Body of pancreas (tissue), 4 donors: ENCODE measurements around the gene TXLNB. TPM values are rescaled to one million over a fixed set of nuclear protein-coding genes. Genes with fewer than 3 reads are reported as not detected.

Experiments
- ATAC-seq: fragments of 150-250 bp; one replicate; pipeline ENCODE4 v1.9.1; 2016
- DNase-seq, 4 donors: peaks; one replicate each; pipeline ENCODE4 v3.0.0-alpha.2; 2019
- H3K27ac ChIP-seq, 4 donors: fragments of 200-600 bp; sonication (generic); 1 replicate in 3 of 4; 2 replicates in 1 of 4; pipeline versions ENCODE4 v1.5.1 to v1.6.1; 2016 to 2019; ENCODE audit warnings: mild to moderate bottlenecking in 1 of 4, mixed read lengths in 1 of 4, moderate library complexity in 1 of 4
- H3K27me3 ChIP-seq, 2 donors: fragments of 200-600 bp; sonication (generic); one replicate each; pipeline ENCODE4 v1.6.0; 2016; ENCODE audit warnings: mild to moderate bottlenecking in 1 of 2
- H3K36me3 ChIP-seq, 2 donors: fragments of 200-600 bp; sonication (generic); replicated peaks in 1 of 2; 2 replicates each; pipeline ENCODE4 v1.5.1; 2016; ENCODE audit warnings: low read depth in 2 of 2; ENCODE audit not compliant: insufficient read depth in 1 of 2
- H3K4me1 ChIP-seq: fragments of 200-600 bp; sonication (generic); one replicate; pipeline ENCODE4 v1.6.0; 2016
- H3K4me3 ChIP-seq, 2 donors: fragments of 200-600 bp; sonication (generic); 1 replicate in 1 of 2; 2 replicates in 1 of 2; pipeline ENCODE4 v1.5.1; 2016 to 2019
- H3K9me3 ChIP-seq, 3 donors: fragments of 200-600 bp; sonication (generic); 1 replicate in 2 of 3; 2 replicates in 1 of 3; pipeline ENCODE4 v1.5.1; 2016
- CTCF ChIP-seq, 7 experiments: fragments of 450-650 bp in 4 of 7; fragments of 200-600 bp in 3 of 7; sonication (generic) in 3 of 7; IDR thresholded peaks; one replicate each; pipeline ENCODE4 v1.5.1; 2016 to 2019; ENCODE audit warnings: antibody characterized with exemption in 7 of 7
- POLR2A ChIP-seq, 3 donors: fragments of 450-650 bp; IDR thresholded peaks; one replicate each; pipeline ENCODE4 v1.6.1; 2016; ENCODE audit warnings: antibody characterized with exemption in 3 of 3, mild to moderate bottlenecking in 2 of 3
- WGBS, 2 donors: methylation state at CpG; one replicate each; pipeline ENCODE4 v1.1.5; 2017; 5-methylcytosine and 5-hydroxymethylcytosine counted together
- intact Hi-C: fragments of 100-400 bp; cut with DNase I; formaldehyde crosslinking; loops from one replicate; pipeline ENCODE4 v1.15.1; 2023
- total RNA-seq, 2 donors: library from RNA; depleted of rRNA; stranded (reverse); fragments of >200 nt; gene quantifications; one replicate each; pipeline ENCODE4 v1.1.0, GENCODE V29; 2016

Gene TXLNB
- total RNA-seq, 2 donors from 2014 or later: not detected

- 38 to 47% methylated on average over 2 of the region's 2 CpGs for WGBS, 2 donors
- no peaks in the 10 kb centered on the region for H3K27me3 ChIP-seq
- no peak overlapping the region for H3K4me3 ChIP-seq
- peak in 3 of 4 donors; percentile 16 to 46 (median 18) for DNase-seq
- no peak for TF ChIP-seq POLR2A (IDR thresholded peaks at IDR 0.05)
- no peak for TF ChIP-seq CTCF (IDR thresholded peaks at IDR 0.05)
- H3K36me3 ChIP-seq: no peaks in the 10 kb centered on the region
- ATAC-seq: peak; percentile 38
- intact Hi-C loops: no loop called here
- H3K4me1 ChIP-seq: peaks cover 3% of the 10 kb centered on the region
- peak overlapping the region in 1 of 4 donors; percentile 4 for H3K27ac ChIP-seq
- H3K9me3 ChIP-seq: no peaks in the 10 kb centered on the region
Measured at GRCh38 chr6:139308936-139309603, 17.3 kb upstream of the TXLNB start.

DNA sequence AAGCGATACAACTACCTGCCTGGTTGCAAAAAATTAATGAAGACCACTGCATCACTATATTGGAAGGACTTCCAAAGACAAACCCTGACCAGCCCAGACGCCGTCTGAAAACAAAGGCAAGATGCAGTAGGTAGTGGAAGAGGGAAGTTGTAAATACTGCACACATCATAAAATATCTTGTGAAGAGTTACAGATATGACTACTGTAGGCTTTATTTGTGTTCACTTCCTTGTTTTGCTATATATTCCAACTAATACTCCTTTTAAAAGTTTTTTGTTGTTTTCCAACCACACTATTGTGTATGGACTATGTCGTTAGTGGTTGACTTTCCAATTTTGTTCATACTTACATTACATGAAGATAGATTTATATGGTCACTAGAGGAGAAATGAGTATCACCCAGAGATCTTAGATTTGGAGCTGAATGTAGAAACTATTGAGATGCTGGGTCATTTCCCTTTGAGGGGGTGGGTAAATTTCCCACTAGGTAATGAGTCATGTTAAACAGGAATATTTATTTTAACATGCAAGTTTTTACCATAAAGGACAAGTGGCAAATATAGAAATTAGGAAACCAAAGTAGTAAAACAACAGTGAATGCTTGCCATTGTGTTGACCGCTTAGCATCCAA lies 16.6 kb upstream of the TXLNB start:
- peaks cover 3% of the 10 kb centered on the region for H3K4me1 ChIP-seq
- H3K36me3 ChIP-seq: no peaks in the 10 kb centered on the region
- 67 to 89% methylated on average over 5 of the region's 5 CpGs for WGBS, 2 donors
- H3K27me3 ChIP-seq: no peaks in the 10 kb centered on the region
- DNase-seq: no peak
- H3K9me3 ChIP-seq: no peaks in the 10 kb centered on the region
- ATAC-seq: no peak
- H3K4me3 ChIP-seq: no peak overlapping the region
- peak overlapping the region in 1 of 4 donors; percentile 25 for H3K27ac ChIP-seq
- TF ChIP-seq CTCF (IDR thresholded peaks at IDR 0.05) (no peak), POLR2A (IDR thresholded peaks at IDR 0.05) (no peak)
- intact Hi-C loops: no loop called here

- Histone ChIP-seq H3K36me3 (no peaks in the 10 kb centered on the region), H3K9me3 (no peaks in the 10 kb centered on the region), H3K4me3 (no peak overlapping the region), H3K27me3 (no peaks in the 10 kb centered on the region), H3K4me1 (peaks cover 3% of the 10 kb centered on the region), H3K27ac (no peak overlapping the region)
- 65 to 74% methylated on average over 3 of the region's 3 CpGs for WGBS, 2 donors
- ATAC-seq (no peak), DNase-seq (no peak)
- intact Hi-C loops: no loop called here
- TF ChIP-seq POLR2A (IDR thresholded peaks at IDR 0.05) (no peak), CTCF (IDR thresholded peaks at IDR 0.05) (no peak)
Measured at GRCh38 chr6:139306291-139306981, 14.6 kb upstream of the TXLNB start.

DNA sequence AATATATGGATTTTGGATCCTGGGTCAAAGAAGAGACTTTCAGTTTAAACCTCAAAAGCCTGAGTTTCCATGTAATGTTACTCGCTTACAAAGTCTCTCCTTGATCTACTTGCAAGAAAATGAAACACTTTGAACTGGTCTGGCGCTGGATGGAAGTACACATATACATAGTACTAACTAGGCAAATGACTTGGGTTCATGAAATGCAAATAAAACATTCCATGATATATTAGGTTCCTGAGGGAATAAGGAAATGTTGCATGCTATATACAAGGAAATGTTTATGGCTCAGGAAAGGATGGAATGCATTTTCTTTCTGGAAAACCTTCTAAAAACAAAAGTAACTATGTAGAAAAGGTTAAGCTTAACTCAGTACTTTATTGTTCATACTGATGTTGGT lies 11.4 kb upstream of the TXLNB start:
- WGBS, 2 donors: 90 to 98% methylated on average over 2 of the region's 2 CpGs
- H3K4me1 ChIP-seq: no peaks in the 10 kb centered on the region
- H3K27me3 ChIP-seq: no peaks in the 10 kb centered on the region
- no peaks in the 10 kb centered on the region for H3K9me3 ChIP-seq
- ATAC-seq: no peak
- no peak for DNase-seq
- intact Hi-C loops: no loop called here
- no peaks in the 10 kb centered on the region for H3K36me3 ChIP-seq
- H3K4me3 ChIP-seq: no peak overlapping the region
- TF ChIP-seq POLR2A (IDR thresholded peaks at IDR 0.05) (no peak), CTCF (IDR thresholded peaks at IDR 0.05) (no peak)
- H3K27ac ChIP-seq: no peak overlapping the region
